A673 (cell line): ENCODE data around the gene CHMP6. TPM values are rescaled to one million over a fixed set of nuclear protein-coding genes. Genes with fewer than 3 reads are reported as not detected.

Source experiments
- BruUV-seq: library from RNA; stranded (reverse); fragments of 400-500 nt; replicated peaks from 2 replicates; lab custom pipeline; 2021; lab: Mats Ljungman, UMichigan
- CTCF ChIA-PET: fragments of 300-600 bp; sonication (Branson Sonifier 250); formaldehyde crosslinking; loops from one replicate; lab custom pipeline; 2022; ENCODE audit warnings: antibody characterized with exemption; lab: Charles Lee
- POLR2A ChIA-PET: fragments of 300-600 bp; sonication (Branson Sonifier 250); formaldehyde crosslinking; loops from one replicate; lab custom pipeline; 2022; ENCODE audit warnings: antibody characterized with exemption; ENCODE audit not compliant: low non-redundant PET; lab: Charles Lee
- DNase-seq: peaks from one replicate; pipeline ENCODE4 v3.0.0-alpha.2; 2015; ENCODE audit warnings: low spot score
- H3K27ac ChIP-seq: fragments of 200-600 bp; sonication (generic); 2 replicates; pipeline ENCODE4 v1.5.1; 2016; ENCODE audit warnings: mixed run types, low read depth, mild to moderate bottlenecking, mixed read lengths, antibody characterized with exemption, low read length; ENCODE audit not compliant: poor library complexity, severe bottlenecking
- H3K27me3 ChIP-seq: fragments of 200-600 bp; sonication (generic); replicated peaks from 2 replicates; pipeline ENCODE4 v1.6.1; 2017; ENCODE audit warnings: mixed run types, low read depth, mild to moderate bottlenecking, mixed read lengths, antibody characterized with exemption, low read length; ENCODE audit not compliant: insufficient read depth, poor library complexity
- H3K36me3 ChIP-seq: fragments of 200-600 bp; sonication (generic); 2 replicates; pipeline ENCODE4 v1.6.1; 2016; ENCODE audit warnings: mixed run types, mild to moderate bottlenecking, mixed read lengths, antibody characterized with exemption, low read length; ENCODE audit not compliant: insufficient read depth, poor library complexity, severe bottlenecking
- H3K4me1 ChIP-seq: fragments of 200-600 bp; sonication (generic); 2 replicates; pipeline ENCODE4 v1.6.1; 2017; ENCODE audit warnings: mixed run types, mild to moderate bottlenecking, mixed read lengths, antibody characterized with exemption, low read length; ENCODE audit not compliant: insufficient read depth, poor library complexity, severe bottlenecking
- H3K4me3 ChIP-seq: fragments of 200-600 bp; sonication (generic); 2 replicates; pipeline ENCODE4 v1.5.1; 2016; ENCODE audit warnings: low read depth, mixed run types, mild to moderate bottlenecking, mixed read lengths, low read length; ENCODE audit not compliant: poor library complexity, severe bottlenecking
- H3K9me3 ChIP-seq: fragments of 200-600 bp; sonication (generic); 2 replicates; pipeline ENCODE4 v1.6.1; 2016; ENCODE audit warnings: mixed run types, low read depth, mild to moderate bottlenecking, mixed read lengths, antibody characterized with exemption, low read length; ENCODE audit not compliant: poor library complexity, severe bottlenecking
- CTCF ChIP-seq: fragments of 300-800, 200-600 bp; sonication (generic); conservative IDR thresholded peaks from 2 replicates; pipeline ENCODE4 v1.5.1; 2017; ENCODE audit warnings: low read depth, mild to moderate bottlenecking, antibody characterized with exemption, low read length, moderate library complexity, mixed read lengths
- EZH2 ChIP-seq: fragments of 200-600 bp; sonication (generic); IDR thresholded peaks from 2 replicates; pipeline ENCODE4 v1.6.1; 2017; ENCODE audit warnings: borderline replicate concordance, low read depth, mild to moderate bottlenecking, mixed read lengths, antibody characterized with exemption, low read length; ENCODE audit not compliant: poor library complexity, severe bottlenecking
- intact Hi-C: fragments of 100-400 bp; cut with micrococcal nuclease; formaldehyde crosslinking; loops from one replicate; pipeline ENCODE4 v1.10.0; 2022; ENCODE audit not compliant: unreplicated experiment
- total RNA-seq: library from RNA; stranded (reverse); gene quantifications from 2 replicates; pipeline ENCODE4 v1.2.3, GENCODE V29; 2021

The CHMP6 gene
- total RNA-seq, 1 experiment from 2014 or later = 18.7 TPM

GRCh38 chr17:81027038-81027437, 35.4 kb downstream of the CHMP6 start:
- Histone ChIP-seq H3K4me3 (no peak overlapping the region), H3K9me3 (no peaks in the 10 kb centered on the region), H3K27ac (no peak overlapping the region), H3K4me1 (peaks cover 23% of the 10 kb centered on the region), H3K27me3 (no peaks in the 10 kb centered on the region), H3K36me3 (no peaks in the 10 kb centered on the region)
- POLR2A ChIA-PET = no interaction called here
- CTCF ChIA-PET = no interaction called here
- DNase-seq = no peak
- no TSS peak for BruUV-seq
- intact Hi-C loops = no loop called here
- TF ChIP-seq EZH2 (no peak), CTCF (no peak)

- Histone ChIP-seq H3K4me3 (no peak overlapping the region), H3K27ac (no peak overlapping the region), H3K36me3 (no peaks in the 10 kb centered on the region), H3K4me1 (peaks cover 23% of the 10 kb centered on the region), H3K27me3 (no peaks in the 10 kb centered on the region), H3K9me3 (no peaks in the 10 kb centered on the region)
- ChIA-PET CTCF (no interaction called here), POLR2A (interaction anchor here (0.6 to 0.7 kb wide), 2 partner anchors 33 to 236 kb away, joined by 9 to 16 read pairs; no protein-coding TSS in a partner anchor)
- no peak for DNase-seq
- TF ChIP-seq EZH2 (no peak), CTCF (no peak)
- intact Hi-C loops = no loop called here
- no TSS peak for BruUV-seq
Observed at GRCh38 chr17:81027591-81028505, 36.2 kb downstream of the CHMP6 start.

- CTCF ChIA-PET = no interaction called here
- intact Hi-C loops = no loop called here
- TF ChIP-seq CTCF (no peak), EZH2 (no peak)
- no TSS peak for BruUV-seq
- DNase-seq = no peak
- peaks cover 22% of the 10 kb centered on the region for H3K4me1 ChIP-seq
- H3K27me3 ChIP-seq = no peaks in the 10 kb centered on the region
- no peaks in the 10 kb centered on the region for H3K36me3 ChIP-seq
- H3K4me3 ChIP-seq = no peak overlapping the region
- POLR2A ChIA-PET = no interaction called here
- H3K27ac ChIP-seq = no peak overlapping the region
- no peaks in the 10 kb centered on the region for H3K9me3 ChIP-seq
Observed at GRCh38 chr17:81028506-81028858, 36.8 kb downstream of the CHMP6 start.
